HG03521 (cell line): ENCODE results near the gene B3GALT5.
"Not testable (repeated sequence)": the region's sequence is repeated elsewhere in the genome, so short reads cannot be mapped to it uniquely, and the experiment has no call there.

Experiments used
- ATAC-seq: cut with Tn5 transposase; IDR thresholded peaks from one replicate; pipeline ENCODE4 v1.9.1; 2021; ENCODE audit warnings: mild to moderate bottlenecking, moderate library complexity; ENCODE audit not compliant: unreplicated experiment

The B3GALT5 gene, protein sequence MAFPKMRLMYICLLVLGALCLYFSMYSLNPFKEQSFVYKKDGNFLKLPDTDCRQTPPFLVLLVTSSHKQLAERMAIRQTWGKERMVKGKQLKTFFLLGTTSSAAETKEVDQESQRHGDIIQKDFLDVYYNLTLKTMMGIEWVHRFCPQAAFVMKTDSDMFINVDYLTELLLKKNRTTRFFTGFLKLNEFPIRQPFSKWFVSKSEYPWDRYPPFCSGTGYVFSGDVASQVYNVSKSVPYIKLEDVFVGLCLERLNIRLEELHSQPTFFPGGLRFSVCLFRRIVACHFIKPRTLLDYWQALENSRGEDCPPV

GRCh38 chr21:39612233-39613040 lies at the start of gene B3GALT5:
Gene B3GALT5 (plus strand): TSS chr21:39612940. CDS start chr21:39660560, 47,620 bp downstream.
- ATAC-seq, result no peak

DNA sequence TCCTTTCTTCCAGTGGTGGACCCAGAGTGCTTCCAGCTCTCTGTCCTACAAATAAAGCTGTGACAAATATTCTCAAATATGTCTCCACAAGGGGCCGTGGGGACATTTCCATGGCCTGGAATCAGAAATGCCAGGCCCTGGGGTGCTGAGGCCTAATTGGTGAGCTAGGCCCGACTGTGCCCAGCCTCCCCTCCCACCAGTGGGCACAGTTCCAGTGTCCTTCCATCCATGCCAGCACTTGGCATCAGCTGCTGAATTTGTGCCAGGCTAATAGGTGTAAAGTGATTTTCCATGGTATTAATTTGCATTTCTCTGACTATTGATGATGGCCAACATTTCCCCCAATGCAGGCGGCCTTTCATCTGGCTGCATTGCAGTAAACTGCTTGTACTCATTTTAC lies 48.5 kb upstream of the B3GALT5 start:
- ATAC-seq, result no peak

- no peak for ATAC-seq
Observed at GRCh38 chr21:39567180-39567972, 45.4 kb upstream of the B3GALT5 start.

- no peak for ATAC-seq
Observed at GRCh38 chr21:39568361-39568760, 44.4 kb upstream of the B3GALT5 start.

DNA sequence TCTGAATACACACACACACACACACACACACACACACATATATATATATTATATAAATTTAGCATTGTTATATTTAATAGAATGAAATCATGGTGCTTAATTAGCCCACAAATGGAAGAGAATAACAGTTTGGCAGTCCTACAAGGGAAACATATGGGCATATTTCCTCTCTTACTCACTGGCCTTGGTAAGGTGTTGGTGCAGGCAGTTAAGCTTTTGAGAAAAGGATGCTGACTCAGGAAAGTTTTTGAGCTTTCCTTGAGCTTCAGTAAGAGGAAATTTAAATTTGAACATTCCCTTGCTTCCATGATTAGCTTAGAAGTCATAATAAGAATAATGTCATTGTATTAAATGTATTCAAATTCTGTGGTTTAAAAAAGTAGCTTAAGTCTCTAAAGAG lies 37.0 kb upstream of the B3GALT5 start:
- ATAC-seq, result no peak

DNA sequence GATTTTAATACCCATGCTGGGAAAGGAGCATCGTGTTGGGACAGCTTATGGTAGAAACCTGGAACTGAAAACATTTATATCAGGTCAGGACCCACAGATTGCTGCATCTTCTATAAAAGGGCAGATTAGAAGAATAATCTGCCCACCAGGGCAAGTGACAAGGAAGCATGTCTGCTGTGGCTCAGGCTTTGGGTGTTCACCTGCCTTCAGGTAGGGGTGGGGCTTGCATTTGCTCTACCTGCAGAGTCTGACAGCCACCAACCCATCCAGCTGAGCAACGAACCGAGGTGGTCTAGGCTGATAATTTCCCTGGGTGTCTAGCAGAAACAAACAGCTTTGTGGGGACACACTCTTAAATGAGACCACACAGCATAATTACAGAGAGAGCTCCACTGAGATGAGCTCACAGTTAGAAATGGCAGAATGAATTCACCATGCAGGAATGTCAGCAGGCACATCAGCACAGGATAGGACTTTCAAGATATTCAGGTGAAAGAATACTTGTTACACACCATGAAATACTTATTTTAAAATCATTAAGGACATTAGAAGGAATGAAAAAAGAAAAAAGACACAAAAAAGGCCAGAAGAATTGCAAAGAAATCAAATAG lies 36.1 kb upstream of the B3GALT5 start:
- ATAC-seq, result no peak

GRCh38 chr21:39579734-39580332 lies 32.9 kb upstream of the B3GALT5 start:
- ATAC-seq, result no peak

DNA sequence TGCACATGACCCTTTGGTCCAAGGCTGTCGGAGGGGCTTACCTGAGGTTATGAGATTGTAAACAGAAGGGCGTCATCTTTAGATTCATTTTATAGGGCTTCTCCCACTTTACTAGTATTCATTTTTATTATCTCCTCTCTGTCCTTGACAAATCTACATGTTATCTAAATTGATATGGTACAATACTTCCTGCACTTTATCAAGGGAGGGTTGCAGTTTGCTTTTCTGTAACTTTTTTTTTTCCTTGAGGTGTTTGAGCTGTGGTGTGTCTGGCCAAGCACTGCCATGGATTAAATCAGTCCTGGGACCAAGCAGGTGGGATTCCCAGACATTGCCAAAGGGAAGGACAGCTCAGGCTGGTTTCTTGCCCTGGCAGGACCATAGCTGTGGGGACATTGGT lies 32.0 kb upstream of the B3GALT5 start:
- ATAC-seq, result no peak

- ATAC-seq, result no peak
Observed at GRCh38 chr21:39581414-39581813, 31.3 kb upstream of the B3GALT5 start.

DNA sequence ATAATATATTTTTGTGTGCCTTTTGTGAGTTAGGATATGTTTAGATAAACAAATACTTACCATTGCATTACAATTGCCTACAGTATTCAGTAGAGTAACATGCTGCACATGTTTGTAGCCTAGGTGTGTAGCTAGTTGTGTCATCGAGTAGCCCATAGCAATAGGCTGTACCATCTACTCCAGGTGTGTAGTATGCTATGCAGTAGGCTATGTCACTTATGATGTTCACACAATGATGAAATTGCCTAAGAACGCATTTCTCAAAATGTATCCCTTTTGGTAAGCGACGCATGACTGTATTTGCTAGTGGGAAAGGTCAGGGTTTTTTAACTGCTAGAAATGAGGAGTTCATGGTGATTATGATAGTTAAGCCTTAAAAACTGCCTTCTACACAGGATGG lies 30.0 kb upstream of the B3GALT5 start:
- ATAC-seq, result no peak

- not testable (repeated sequence) for ATAC-seq
Observed at GRCh38 chr21:39583586-39583985, 29.2 kb upstream of the B3GALT5 start.

GRCh38 chr21:39587376-39587775 lies 25.4 kb upstream of the B3GALT5 start:
- ATAC-seq, result no peak

DNA sequence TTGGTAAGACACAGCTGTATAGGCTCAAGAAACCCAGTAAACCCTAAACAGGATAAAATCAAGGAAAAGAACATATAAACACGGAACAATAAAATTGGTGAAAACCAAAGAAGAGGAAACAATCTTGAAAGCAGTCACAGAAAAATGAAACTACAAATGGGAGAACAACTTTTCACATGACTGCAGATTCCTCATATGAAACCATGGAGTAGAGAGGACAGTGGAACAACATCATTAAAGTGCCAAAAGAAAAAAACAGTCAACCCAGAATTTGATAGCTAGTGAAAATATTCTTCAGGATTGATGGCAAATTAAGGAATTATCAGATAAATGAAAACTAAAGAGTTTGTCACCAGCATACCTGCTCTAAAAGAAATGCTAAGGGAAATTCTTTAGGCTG lies 23.9 kb upstream of the B3GALT5 start:
- ATAC-seq, result no peak

DNA sequence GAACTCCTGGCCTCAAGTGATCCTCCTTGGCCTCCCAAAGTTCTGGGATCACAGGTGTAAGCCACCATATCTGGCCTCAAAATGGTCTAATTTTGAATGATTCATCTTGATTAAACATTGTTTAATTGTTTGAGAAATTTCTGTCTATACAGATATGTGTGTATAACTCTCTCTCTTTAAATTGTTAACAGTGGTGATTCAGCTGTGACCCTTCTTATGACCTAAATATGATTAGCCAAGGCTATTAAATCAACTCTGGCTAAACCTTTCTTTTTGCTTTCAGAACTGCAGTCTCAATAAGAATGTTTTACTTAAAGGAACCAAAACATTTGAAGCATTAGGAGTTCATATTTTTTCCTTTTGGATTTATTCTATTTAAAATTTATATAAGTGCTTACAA lies 19.2 kb upstream of the B3GALT5 start:
- ATAC-seq, result no peak

DNA sequence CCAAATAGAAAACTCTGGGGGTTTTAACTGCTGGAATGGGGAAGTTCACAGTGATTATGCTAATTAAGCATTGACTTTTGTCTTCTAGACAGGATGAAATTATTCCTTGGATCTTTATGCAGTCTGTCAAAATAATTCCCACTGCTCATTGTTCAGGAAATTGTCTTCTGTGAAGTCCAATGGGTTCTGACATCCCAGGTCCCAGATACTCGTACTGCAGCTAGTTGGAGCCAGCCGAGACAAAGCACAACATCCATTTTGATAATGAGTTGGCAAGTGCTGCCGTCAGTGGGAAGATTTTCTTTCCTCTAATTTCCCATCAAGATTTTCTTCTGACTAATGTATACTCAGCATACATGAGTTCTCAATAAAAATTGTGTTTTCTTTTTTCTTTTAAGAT lies 17.3 kb upstream of the B3GALT5 start:
- no peak for ATAC-seq

- ATAC-seq, result no peak
Observed at GRCh38 chr21:39597595-39597994, 15.1 kb upstream of the B3GALT5 start.

DNA sequence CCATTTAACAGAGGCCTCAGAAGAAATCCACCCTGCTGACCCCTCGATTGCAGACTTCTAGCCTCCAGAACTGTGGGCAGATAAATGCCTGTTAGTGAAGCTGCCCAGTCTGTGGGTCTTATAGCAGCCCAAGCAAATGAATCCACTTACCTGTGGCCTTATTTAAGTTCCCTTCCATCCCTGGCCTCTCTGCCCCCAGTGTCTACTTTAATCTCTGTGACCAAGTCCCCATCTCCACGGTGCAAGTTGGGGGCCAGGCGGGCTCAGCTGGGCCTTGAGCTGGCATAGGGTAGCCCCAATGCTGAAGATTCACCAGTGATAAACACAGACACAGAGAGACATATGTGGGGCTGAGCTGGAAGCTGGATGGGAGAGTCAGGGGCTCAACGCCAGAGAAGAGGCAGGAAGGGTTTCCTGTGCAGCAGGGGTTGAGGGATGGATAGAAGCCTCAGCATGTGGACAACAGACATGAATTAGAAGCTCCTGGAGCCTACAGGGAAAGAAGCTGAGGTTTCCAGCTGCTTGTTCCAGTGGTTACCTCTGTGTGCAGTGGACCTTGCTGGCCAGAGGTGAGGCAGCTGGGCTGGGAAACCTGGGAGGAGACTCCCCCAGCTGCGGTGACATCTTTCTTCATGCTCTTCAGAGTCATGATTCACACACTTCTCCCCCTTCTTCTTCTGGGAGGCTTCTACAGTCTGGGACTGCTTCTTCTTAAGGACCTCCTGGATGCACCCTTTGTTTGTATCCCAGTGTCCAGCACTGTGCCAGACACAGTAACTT lies 13.4 kb upstream of the B3GALT5 start:
- no peak for ATAC-seq

- ATAC-seq, result no peak
Observed at GRCh38 chr21:39601187-39601928, 11.4 kb upstream of the B3GALT5 start.

GRCh38 chr21:39602076-39602689 lies 10.6 kb upstream of the B3GALT5 start:
- no peak for ATAC-seq
